AML-193 (cell line): ENCODE measurements around the gene RRN3.
A peak's percentile ranks its signal among the peaks of the same experiment; 100 is the strongest.
"Not testable (repeated sequence)": the region's sequence is repeated elsewhere in the genome, so short reads cannot be mapped to it uniquely, and the experiment has no call there.

Source experiments
- DNase-seq, 2 experiments: peaks; one replicate each; lab custom pipeline; 2025; lab: John Stamatoyannopoulos, UW

The RRN3 gene

GRCh38 chr16:15093955-15094827 is at the start of gene RRN3:
RRN3 (minus strand) TSS chr16:15094272; CDS start chr16:15094233, 39 bp downstream.
- DNase-seq: peak; percentile 72 to 82

GRCh38 chr16:15143601-15144091 is 49.6 kb upstream of the RRN3 start:
- DNase-seq: not testable (repeated sequence)

GRCh38 chr16:15142891-15143600 is 49.0 kb upstream of the RRN3 start:
- DNase-seq: not testable (repeated sequence)

- not testable (repeated sequence) for DNase-seq
These were observed 48.2 kb upstream of the RRN3 start for GRCh38 chr16:15142107-15142890.

GRCh38 chr16:15141586-15141985 is 47.5 kb upstream of the RRN3 start:
- DNase-seq: no peak

- DNase-seq: not testable (repeated sequence)
These were observed 46.6 kb upstream of the RRN3 start for GRCh38 chr16:15140444-15141365.

- not testable (repeated sequence) for DNase-seq
These were observed 43.4 kb upstream of the RRN3 start for GRCh38 chr16:15137514-15137913.

GRCh38 chr16:15135483-15136360 is 41.6 kb upstream of the RRN3 start:
- not testable (repeated sequence) for DNase-seq

GRCh38 chr16:15134752-15135482 is 40.8 kb upstream of the RRN3 start:
- not testable (repeated sequence) for DNase-seq

GRCh38 chr16:15133554-15133953 is 39.5 kb upstream of the RRN3 start:
- not testable (repeated sequence) for DNase-seq

- not testable (repeated sequence) for DNase-seq
These were observed 38.8 kb upstream of the RRN3 start for GRCh38 chr16:15132719-15133428.

GRCh38 chr16:15130943-15131700 is 37.0 kb upstream of the RRN3 start:
- DNase-seq: not testable (repeated sequence)

- DNase-seq: not testable (repeated sequence)
These were observed 36.3 kb upstream of the RRN3 start for GRCh38 chr16:15130256-15130932.

GRCh38 chr16:15127641-15128425 is 33.8 kb upstream of the RRN3 start:
- DNase-seq: not testable (repeated sequence)

GRCh38 chr16:15100372-15100987 is 6.4 kb upstream of the RRN3 start:
- DNase-seq: not testable (repeated sequence)
